Measurements from ENCODE around the gene PLA2G4B.

DNA sequence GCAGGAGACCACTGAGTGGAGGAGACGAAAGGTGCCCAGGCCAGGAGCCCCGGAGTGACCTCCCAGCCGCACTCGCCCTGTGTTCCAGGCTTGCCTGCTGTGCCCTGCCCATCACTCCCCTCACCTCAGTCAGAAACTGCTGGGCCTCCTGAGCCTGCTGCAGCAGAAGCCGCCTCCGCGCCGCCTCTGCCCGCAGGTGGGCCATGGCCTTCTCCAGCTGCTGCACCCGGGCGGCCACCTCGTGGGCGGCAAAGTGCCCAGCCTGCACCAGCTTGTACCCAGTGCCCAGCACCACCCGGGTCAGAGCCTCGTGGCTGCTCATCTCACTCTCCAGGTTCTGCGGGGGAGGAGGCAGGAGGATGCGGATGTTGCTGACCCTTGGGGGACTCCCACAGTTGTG, 17.6 kb downstream of the PLA2G4B start:
- TF ChIP-seq, protein P1, sequence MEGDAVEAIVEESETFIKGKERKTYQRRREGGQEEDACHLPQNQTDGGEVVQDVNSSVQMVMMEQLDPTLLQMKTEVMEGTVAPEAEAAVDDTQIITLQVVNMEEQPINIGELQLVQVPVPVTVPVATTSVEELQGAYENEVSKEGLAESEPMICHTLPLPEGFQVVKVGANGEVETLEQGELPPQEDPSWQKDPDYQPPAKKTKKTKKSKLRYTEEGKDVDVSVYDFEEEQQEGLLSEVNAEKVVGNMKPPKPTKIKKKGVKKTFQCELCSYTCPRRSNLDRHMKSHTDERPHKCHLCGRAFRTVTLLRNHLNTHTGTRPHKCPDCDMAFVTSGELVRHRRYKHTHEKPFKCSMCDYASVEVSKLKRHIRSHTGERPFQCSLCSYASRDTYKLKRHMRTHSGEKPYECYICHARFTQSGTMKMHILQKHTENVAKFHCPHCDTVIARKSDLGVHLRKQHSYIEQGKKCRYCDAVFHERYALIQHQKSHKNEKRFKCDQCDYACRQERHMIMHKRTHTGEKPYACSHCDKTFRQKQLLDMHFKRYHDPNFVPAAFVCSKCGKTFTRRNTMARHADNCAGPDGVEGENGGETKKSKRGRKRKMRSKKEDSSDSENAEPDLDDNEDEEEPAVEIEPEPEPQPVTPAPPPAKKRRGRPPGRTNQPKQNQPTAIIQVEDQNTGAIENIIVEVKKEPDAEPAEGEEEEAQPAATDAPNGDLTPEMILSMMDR (IDR thresholded peaks at IDR 0.05) = no peak
- TF ChIP-seq POLR2A (IDR thresholded peaks at IDR 0.05) = no peak
